HUES6 (cell line): ENCODE results near the gene C1orf141.
A peak's percentile ranks its signal among the peaks of the same experiment; 100 is the strongest.

Source experiments
- H3K27ac ChIP-seq: 2 replicates; pipeline ENCODE4 v1.7.0; 2013; ENCODE audit warnings: low read depth, mild to moderate bottlenecking, low read length, inconsistent platforms
- H3K27me3 ChIP-seq: 2 replicates; pipeline ENCODE4 v1.6.1; 2013; ENCODE audit warnings: low read length; ENCODE audit not compliant: control insufficient read depth, insufficient read depth
- H3K36me3 ChIP-seq: 2 replicates; pipeline ENCODE4 v1.6.1; 2013; ENCODE audit warnings: low read length; ENCODE audit not compliant: control insufficient read depth, insufficient read depth
- H3K4me1 ChIP-seq: 2 replicates; pipeline ENCODE4 v1.6.1; 2013; ENCODE audit warnings: low read length; ENCODE audit not compliant: control insufficient read depth, insufficient read depth
- H3K4me3 ChIP-seq: 2 replicates; pipeline ENCODE4 v1.5.1; 2013; ENCODE audit warnings: low read depth, low read length
- H3K9ac ChIP-seq: one replicate; pipeline ENCODE4 v1.6.1; 2013; ENCODE audit warnings: mild to moderate bottlenecking, low read length
- H3K9me3 ChIP-seq: 2 replicates; pipeline ENCODE4 v1.6.1; 2013; ENCODE audit warnings: low read depth, low read length; ENCODE audit not compliant: control insufficient read depth, insufficient read depth

C1orf141 gene

DNA sequence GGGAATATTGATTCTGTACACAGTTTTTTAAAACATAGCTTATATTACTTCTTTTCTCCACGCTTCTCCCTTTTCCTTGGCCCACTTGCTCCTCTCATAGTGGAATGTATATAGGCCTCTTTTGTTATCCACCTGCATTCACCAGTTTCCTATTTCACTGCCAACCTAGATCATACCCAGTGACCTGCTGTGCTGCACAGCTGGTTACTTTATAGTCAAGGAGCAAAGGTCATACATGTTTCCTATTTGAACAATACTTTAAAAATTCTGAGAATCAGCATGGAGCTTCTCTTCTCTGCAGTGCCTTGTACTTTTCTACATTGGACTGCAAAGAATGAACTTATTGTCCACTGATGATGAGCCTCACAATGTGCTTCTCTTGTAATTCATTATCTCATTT lies 76.5 kb downstream of the C1orf141 start:
- no peaks in the 10 kb centered on the region for H3K9me3 ChIP-seq
- H3K27ac ChIP-seq, result no peak overlapping the region
- H3K27me3 ChIP-seq, result no peaks in the 10 kb centered on the region
- no peaks in the 10 kb centered on the region for H3K36me3 ChIP-seq
- no peak overlapping the region for H3K4me3 ChIP-seq
- 0 out of 2 replicates have a peak, but pooled peaks cover 5% of the 10 kb centered on the region for H3K4me1 ChIP-seq
- H3K9ac ChIP-seq, result no peak overlapping the region

- Histone ChIP-seq H3K27ac (peak within 1 kb of the TSS; percentile 79; the same call in 1 of the 2 replicates), H3K9ac (peak within 1 kb of the TSS; percentile 89), H3K36me3 (no peaks in the 10 kb centered on the region), H3K4me3 (peak within 1 kb of the TSS; percentile 68), H3K9me3 (no peaks in the 10 kb centered on the region), H3K4me1 (0 out of 2 replicates have a peak, but pooled peaks cover 8% of the 10 kb centered on the region), H3K27me3 (0 out of 2 replicates have a peak, but pooled peaks cover 3% of the 10 kb centered on the region)
These were observed 80.7 kb downstream of the C1orf141 start, which contains the start of gene SLC35D1 for GRCh38 chr1:67053785-67054772. Gene SLC35D1, minus strand, starts transcription at chr1:67054148. Its CDS starts 135 bp downstream, at chr1:67054013.

DNA sequence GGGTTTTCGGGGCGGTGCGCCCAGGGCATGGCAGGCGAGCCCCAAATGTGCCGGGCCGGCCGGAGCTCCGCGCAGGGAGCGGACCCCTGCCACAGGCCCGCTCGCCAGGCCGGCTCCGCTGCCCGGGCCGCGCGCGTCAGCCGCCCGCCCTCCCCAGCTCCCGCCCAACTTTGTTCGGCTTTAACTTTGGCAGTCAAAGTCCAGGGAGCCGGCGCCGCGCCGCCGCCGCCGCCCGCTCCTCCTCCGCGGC lies 81.3 kb downstream of the C1orf141 start:
- H3K27ac ChIP-seq, result peak overlapping the region; percentile 79; the same call in 1 of the 2 replicates
- H3K4me3 ChIP-seq, result peak overlapping the region; percentile 68
- no peaks in the 10 kb centered on the region for H3K9me3 ChIP-seq
- 0 out of 2 replicates have a peak, but pooled peaks cover 5% of the 10 kb centered on the region for H3K36me3 ChIP-seq
- 0 out of 2 replicates have a peak, but pooled peaks cover 3% of the 10 kb centered on the region for H3K27me3 ChIP-seq
- H3K9ac ChIP-seq, result peak overlapping the region; percentile 89
- 0 out of 2 replicates have a peak, but pooled peaks cover 8% of the 10 kb centered on the region for H3K4me1 ChIP-seq

- Histone ChIP-seq H3K9ac (peak overlapping the region; percentile 89), H3K4me3 (peak overlapping the region; percentile 68), H3K36me3 (0 out of 2 replicates have a peak, but pooled peaks cover 7% of the 10 kb centered on the region), H3K27ac (no peak overlapping the region), H3K4me1 (0 out of 2 replicates have a peak, but pooled peaks cover 8% of the 10 kb centered on the region), H3K27me3 (0 out of 2 replicates have a peak, but pooled peaks cover 3% of the 10 kb centered on the region), H3K9me3 (no peaks in the 10 kb centered on the region)
These were observed 81.8 kb downstream of the C1orf141 start for GRCh38 chr1:67052741-67053534.

DNA sequence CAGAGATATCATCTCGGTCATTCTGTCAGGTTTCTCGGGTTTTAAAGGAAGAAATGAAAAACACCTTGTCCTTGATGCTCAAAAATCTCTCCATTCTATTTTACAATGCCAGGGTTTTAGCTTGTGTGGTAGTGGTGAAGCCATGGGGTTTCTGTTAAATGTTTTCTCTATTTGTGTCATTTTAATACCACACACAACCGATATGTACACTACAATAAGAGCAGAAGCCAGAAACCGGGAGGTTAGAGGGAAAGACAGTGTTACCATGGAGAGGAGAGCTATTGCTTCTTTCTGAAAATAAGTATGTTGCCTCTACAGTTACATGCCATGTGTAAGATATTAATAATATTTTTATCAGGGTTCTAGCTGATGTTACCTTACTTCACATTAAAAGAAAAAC lies 83.6 kb downstream of the C1orf141 start:
- no peak overlapping the region for H3K9ac ChIP-seq

GRCh38 chr1:67044631-67045270 lies 90.0 kb downstream of the C1orf141 start:
- no peak overlapping the region for H3K4me3 ChIP-seq
- peaks cover 24% of the 10 kb centered on the region for H3K36me3 ChIP-seq

More for the DNA sequence above, 83.6 kb downstream of the C1orf141 start:
- peaks cover 14% of the 10 kb centered on the region for H3K36me3 ChIP-seq
- H3K9me3 ChIP-seq, result no peaks in the 10 kb centered on the region
- H3K27ac ChIP-seq, result no peak overlapping the region
- H3K4me3 ChIP-seq, result no peak overlapping the region
- H3K4me1 ChIP-seq, result 0 out of 2 replicates have a peak, but pooled peaks cover 8% of the 10 kb centered on the region
- H3K27me3 ChIP-seq, result 0 out of 2 replicates have a peak, but pooled peaks cover 3% of the 10 kb centered on the region

DNA sequence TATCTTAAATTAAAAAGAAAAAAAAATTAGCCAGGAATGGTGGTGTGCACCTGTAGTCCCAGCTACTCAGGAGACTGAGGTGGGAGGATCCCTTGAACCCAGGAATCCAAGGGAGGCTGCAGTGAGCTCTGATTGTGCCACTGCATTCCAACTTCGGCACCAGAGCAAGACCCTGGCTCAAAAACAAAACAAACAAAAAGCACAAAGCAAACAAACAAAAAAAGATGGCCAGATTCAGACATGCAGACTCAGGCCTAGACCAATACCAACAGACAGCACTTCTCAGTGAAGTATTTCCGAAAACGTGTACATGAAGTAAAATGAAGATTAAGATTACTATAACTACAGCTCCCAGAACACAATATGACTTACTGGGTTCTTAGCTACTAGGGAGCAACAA lies 91.4 kb downstream of the C1orf141 start:
- Histone ChIP-seq H3K36me3 (peaks cover 22% of the 10 kb centered on the region), H3K9me3 (no peaks in the 10 kb centered on the region), H3K27me3 (no peaks in the 10 kb centered on the region), H3K27ac (no peak overlapping the region), H3K4me1 (peaks cover 12% of the 10 kb centered on the region), H3K4me3 (no peak overlapping the region), H3K9ac (no peak overlapping the region)

More at GRCh38 chr1:67044631-67045270, 90.0 kb downstream of the C1orf141 start:
- no peaks in the 10 kb centered on the region for H3K9me3 ChIP-seq
- no peak overlapping the region for H3K27ac ChIP-seq
- H3K4me1 ChIP-seq, result peaks cover 12% of the 10 kb centered on the region
- no peaks in the 10 kb centered on the region for H3K27me3 ChIP-seq
- no peak overlapping the region for H3K9ac ChIP-seq
